Astrocyte (in vitro differentiated cells and primary cell): ENCODE measurements around the gene NLRP4.

Experiments used
- CTCF ChIP-seq: IDR thresholded peaks from 2 replicates; pipeline ENCODE4 v1.5.1; 2011; ENCODE audit warnings: low read depth, mild to moderate bottlenecking, inconsistent platforms, low read length, moderate library complexity; ENCODE audit not compliant: insufficient read depth
- EZH2 ChIP-seq: IDR thresholded peaks from 2 replicates; pipeline ENCODE4 v1.6.1; 2012; ENCODE audit warnings: mild to moderate bottlenecking, low read length, inconsistent platforms; ENCODE audit not compliant: insufficient read depth

GRCh38 chr19:55811340-55811739 lies 25.0 kb upstream of the NLRP4 start:
- no peak for TF ChIP-seq CTCF
- TF ChIP-seq EZH2, result no peak
